ENCODE data around the gene RSRC2. TPM values are rescaled to one million over a fixed set of nuclear protein-coding genes. Genes with fewer than 3 reads are reported as not detected.

The RSRC2 gene
- total and polyA plus RNA-seq, 9 of the 15 experiments (the other 6 are each of a cell fraction or from before 2014, with no cell fraction given), result 52.6 to 123 (median 80.3) TPM

- ChIA-PET CTCF (ENCODE audit: low intra/inter-chr PET ratio) (no interaction called here), POLR2A (interaction anchor here (0.6 to 6.4 kb wide), 2 partner anchors 8 to 18 kb away, joined by 3 to 73 read pairs; partner anchors contain the start of gene ZCCHC8)
- no peak overlapping the region for H3K4me2 ChIP-seq (ENCODE audit: insufficient read depth, low read length)
- H2AFZ ChIP-seq (ENCODE audit: low read depth, low read length), result no peak overlapping the region
- 93% methylated on average over 1 of the region's 1 CpG for WGBS (ENCODE audit: insufficient coverage, low coverage, missing lambda C conversion rate)
- H3K9ac ChIP-seq (ENCODE audit: insufficient read depth in 1 of 2, low read depth in 2 of 2, low read length in 2 of 2), result no peak overlapping the region
- DNase-seq (ENCODE audit: extremely low read depth in 1 of 4, low spot score in 3 of 4) (no peak), FAIRE-seq (no peak), ATAC-seq (no peak)
- no peak overlapping the region for H3K4me3 ChIP-seq
- BruUV-seq (replicated peaks), result no TSS peak
- 0 out of 2 replicates have a peak, but pooled peaks have one; percentile 6 for TF ChIP-seq CEBPB (tag; IDR thresholded peaks at IDR 0.05)
- TF ChIP-seq SMC3 (conservative IDR thresholded peaks at IDR 0.05; ENCODE audit: insufficient read depth, low read depth, low read length), result no peak
- H3K9me3 ChIP-seq (replicated peaks; ENCODE audit: control insufficient read depth, insufficient read depth, low read depth, low read length), result no peaks in the 10 kb centered on the region
- H3K9me1 ChIP-seq (ENCODE audit: control insufficient read depth, insufficient read depth, low read length), result no peaks in the 10 kb centered on the region
- H3K27me3 ChIP-seq (ENCODE audit: control insufficient read depth in 2 of 2, insufficient read depth in 2 of 2, low read length in 2 of 2), result no peaks in the 10 kb centered on the region
- H4K20me1 ChIP-seq (replicated peaks; ENCODE audit: control insufficient read depth, insufficient read depth, low read length), result peaks cover 28% of the 10 kb centered on the region
- H3K79me2 ChIP-seq (ENCODE audit: control insufficient read depth, insufficient read depth, low read length), result peaks cover 88% of the 10 kb centered on the region
- H3K4me1 ChIP-seq (replicated peaks in 1 of 2; ENCODE audit: control insufficient read depth in 2 of 2, insufficient read depth in 2 of 2, low read length in 2 of 2), result peaks cover 4 to 15% of the 10 kb centered on the region in 2 experiments; a peak in 3 of 5 replicates
- in situ Hi-C loops (cut with MboI), result no loop called here
- peaks cover 97% of the 10 kb centered on the region for H3K36me3 ChIP-seq (ENCODE audit: control insufficient read depth, insufficient read depth, low read length)
- no peak overlapping the region for H3K27ac ChIP-seq (ENCODE audit: extremely low read depth, low read depth, low read length)
- intact Hi-C loops (cut with micrococcal nuclease), result no loop called here
Measured at GRCh38 chr12:122518908-122519307, 7.8 kb downstream of the RSRC2 start.

DNA sequence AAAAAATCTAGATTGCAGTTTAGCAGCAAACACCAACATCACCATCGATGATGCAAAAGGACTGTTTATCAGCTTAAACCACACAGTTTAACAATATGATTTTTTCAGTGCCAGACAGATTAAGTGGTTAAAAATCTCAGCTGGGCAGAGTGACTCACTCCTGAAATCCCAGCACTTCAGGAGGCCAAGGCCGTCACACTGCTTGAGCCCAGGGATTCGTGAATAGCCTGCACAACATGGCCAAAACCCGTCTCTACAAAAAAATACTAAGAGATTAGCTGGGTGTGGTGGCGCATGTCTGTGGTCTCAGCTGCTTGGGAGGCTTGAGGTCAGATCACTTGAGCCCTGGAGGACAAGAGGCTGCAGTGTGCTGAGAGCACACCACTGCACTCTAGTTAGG lies 8.9 kb downstream of the RSRC2 start:
- Histone ChIP-seq H3K79me2 (ENCODE audit: control insufficient read depth, insufficient read depth, low read length) (peaks cover 85% of the 10 kb centered on the region), H3K4me3 (no peak overlapping the region), H3K4me1 (replicated peaks in 1 of 2; ENCODE audit: control insufficient read depth in 2 of 2, insufficient read depth in 2 of 2, low read length in 2 of 2) (peaks cover 0 to 5% of the 10 kb centered on the region in 2 experiments; a peak in 2 of 5 replicates), H3K9ac (ENCODE audit: insufficient read depth in 1 of 2, low read depth in 2 of 2, low read length in 2 of 2) (no peak overlapping the region), H3K9me1 (ENCODE audit: control insufficient read depth, insufficient read depth, low read length) (no peaks in the 10 kb centered on the region), H3K4me2 (ENCODE audit: insufficient read depth, low read length) (no peak overlapping the region), H4K20me1 (replicated peaks; ENCODE audit: control insufficient read depth, insufficient read depth, low read length) (peaks cover 18% of the 10 kb centered on the region), H2AFZ (ENCODE audit: low read depth, low read length) (no peak overlapping the region), H3K27me3 (ENCODE audit: control insufficient read depth in 2 of 2, insufficient read depth in 2 of 2, low read length in 2 of 2) (no peaks in the 10 kb centered on the region), H3K36me3 (ENCODE audit: control insufficient read depth, insufficient read depth, low read length) (peaks cover 96% of the 10 kb centered on the region), H3K27ac (ENCODE audit: extremely low read depth, low read depth, low read length) (no peak overlapping the region), H3K9me3 (replicated peaks; ENCODE audit: control insufficient read depth, insufficient read depth, low read depth, low read length) (no peaks in the 10 kb centered on the region)
- FAIRE-seq, result peak; percentile 72
- no peak for DNase-seq (ENCODE audit: extremely low read depth in 1 of 4, low spot score in 3 of 4)
- ChIA-PET CTCF (ENCODE audit: low intra/inter-chr PET ratio) (no interaction called here), POLR2A (interaction anchor here (0.6 to 1.5 kb wide), 6 partner anchors 9 to 118 kb away, joined by 3 to 11 read pairs (median 6); partner anchors contain the start of genes KNTC1, RSRC2 and ZCCHC8)
- intact Hi-C loops (cut with micrococcal nuclease) (loop anchor here (1.0 kb wide), 1 partner anchor 11 kb away; no protein-coding TSS in a partner anchor), in situ Hi-C loops (cut with MboI) (no loop called here)
- ATAC-seq, result peak; percentile 36
- WGBS (ENCODE audit: insufficient coverage, low coverage, missing lambda C conversion rate), result 57% methylated on average over 5 of the region's 5 CpGs
- no TSS peak for BruUV-seq (replicated peaks)
- TF ChIP-seq HDAC1 (IDR thresholded peaks at IDR 0.05), result peak in 1 of 2 experiments; percentile 93; a peak in 2 of 4 replicates
- TF ChIP-seq TAL1 (IDR thresholded peaks at IDR 0.05), result peak; percentile 32
- no peak for TF ChIP-seq RHOXF2B (CRISPR knock-in tag; conservative IDR thresholded peaks at IDR 0.05)
- no peak for TF ChIP-seq ZNF76 (CRISPR knock-in tag; IDR thresholded peaks at IDR 0.05; ENCODE audit: borderline replicate concordance)
- no peak for TF ChIP-seq ZKSCAN1 (IDR thresholded peaks at IDR 0.05; ENCODE audit: low read depth, low read length)
- TF ChIP-seq SRSF1 (IDR thresholded peaks at IDR 0.05; ENCODE audit: low read depth, low read length), result no peak
- no peak for TF ChIP-seq BRD4 (IDR thresholded peaks at IDR 0.05)
- no peak for TF ChIP-seq CHD4 (IDR thresholded peaks at IDR 0.05; ENCODE audit: insufficient read depth, insufficient replicate concordance, low read depth, low read length, poor library complexity, severe bottlenecking)
- TF ChIP-seq, protein P1, sequence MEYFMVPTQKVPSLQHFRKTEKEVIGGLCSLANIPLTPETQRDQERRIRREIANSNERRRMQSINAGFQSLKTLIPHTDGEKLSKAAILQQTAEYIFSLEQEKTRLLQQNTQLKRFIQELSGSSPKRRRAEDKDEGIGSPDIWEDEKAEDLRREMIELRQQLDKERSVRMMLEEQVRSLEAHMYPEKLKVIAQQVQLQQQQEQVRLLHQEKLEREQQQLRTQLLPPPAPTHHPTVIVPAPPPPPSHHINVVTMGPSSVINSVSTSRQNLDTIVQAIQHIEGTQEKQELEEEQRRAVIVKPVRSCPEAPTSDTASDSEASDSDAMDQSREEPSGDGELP (CRISPR knock-in tag; IDR thresholded peaks at IDR 0.05; ENCODE audit: borderline replicate concordance), result peak; percentile 51; the same call in 1 of the 2 replicates
- no peak for TF ChIP-seq ZBTB7A (IDR thresholded peaks at IDR 0.05; ENCODE audit: borderline replicate concordance, control insufficient read depth, low read depth, low read length)
- TF ChIP-seq ZFP36 (IDR thresholded peaks at IDR 0.05; ENCODE audit: low read depth, low read length, partially characterized antibody), result no peak
- TF ChIP-seq ZNF263 (CRISPR knock-in tag; IDR thresholded peaks at IDR 0.05; ENCODE audit: borderline replicate concordance), result no peak
- no peak for TF ChIP-seq ZC3H8 (IDR thresholded peaks at IDR 0.05)

All from K562 (cell line).